ENCODE results near the gene IRGM.
"Not testable (repeated sequence)": the region's sequence is repeated elsewhere in the genome, so short reads cannot be mapped to it uniquely, and the experiment has no call there.

The IRGM gene

GRCh38 chr5:150846654-150847333 is 473 bp downstream of the IRGM start:
- H3K4me3 Mint-ChIP-seq: peak overlapping the region; percentile 73
- DNase-seq (ENCODE audit: low spot score in 2 of 2): peak; percentile 26 to 60
- H3K27me3 Mint-ChIP-seq: peaks cover 5% of the 10 kb centered on the region
- peak overlapping the region; percentile 64 for H3K27ac Mint-ChIP-seq (ENCODE audit: low read depth)
- H3K36me3 Mint-ChIP-seq (ENCODE audit: insufficient read depth): peaks cover 8% of the 10 kb centered on the region
- peak; percentile 92 for ATAC-seq (replicated peaks; ENCODE audit: extremely low read depth, poor library complexity, severe bottlenecking)
- peaks cover 21% of the 10 kb centered on the region for H3K4me1 Mint-ChIP-seq
- no peaks in the 10 kb centered on the region for H3K9me3 Mint-ChIP-seq

- H3K27ac Mint-ChIP-seq (ENCODE audit: low read depth): peak overlapping the region; percentile 64
- H3K9me3 Mint-ChIP-seq: no peaks in the 10 kb centered on the region
- H3K36me3 Mint-ChIP-seq (ENCODE audit: insufficient read depth): peaks cover 8% of the 10 kb centered on the region
- H3K4me1 Mint-ChIP-seq: peaks cover 21% of the 10 kb centered on the region
- no peaks in the 10 kb centered on the region for H3K27me3 Mint-ChIP-seq
- ATAC-seq (replicated peaks; ENCODE audit: extremely low read depth, poor library complexity, severe bottlenecking): no peak
- DNase-seq (ENCODE audit: low spot score in 2 of 2): no peak
- peak overlapping the region; percentile 73 for H3K4me3 Mint-ChIP-seq
These were observed 994 bp downstream of the IRGM start for GRCh38 chr5:150847334-150847695.

GRCh38 chr5:150848271-150848670 is 1.9 kb downstream of the IRGM start:
- Mint-ChIP-seq H3K4me1 (peaks cover 21% of the 10 kb centered on the region), H3K9me3 (no peaks in the 10 kb centered on the region), H3K27ac (ENCODE audit: low read depth) (no peak overlapping the region), H3K4me3 (no peak overlapping the region), H3K36me3 (ENCODE audit: insufficient read depth) (peaks cover 8% of the 10 kb centered on the region), H3K27me3 (no peaks in the 10 kb centered on the region)
- DNase-seq (ENCODE audit: low spot score in 2 of 2) (no peak), ATAC-seq (replicated peaks; ENCODE audit: extremely low read depth, poor library complexity, severe bottlenecking) (no peak)

- Mint-ChIP-seq H3K36me3 (ENCODE audit: insufficient read depth) (peaks cover 8% of the 10 kb centered on the region), H3K27me3 (no peaks in the 10 kb centered on the region), H3K27ac (ENCODE audit: low read depth) (no peak overlapping the region), H3K4me3 (no peak overlapping the region), H3K9me3 (no peaks in the 10 kb centered on the region), H3K4me1 (peaks cover 21% of the 10 kb centered on the region)
- DNase-seq (ENCODE audit: low spot score in 2 of 2) (no peak), ATAC-seq (replicated peaks; ENCODE audit: extremely low read depth, poor library complexity, severe bottlenecking) (no peak)
These were observed 4.7 kb downstream of the IRGM start for GRCh38 chr5:150851039-150851438.

GRCh38 chr5:150853561-150853960 is 7.2 kb downstream of the IRGM start:
- H3K36me3 Mint-ChIP-seq (ENCODE audit: insufficient read depth): no peaks in the 10 kb centered on the region
- DNase-seq (ENCODE audit: low spot score in 2 of 2) (no peak), ATAC-seq (replicated peaks; ENCODE audit: extremely low read depth, poor library complexity, severe bottlenecking) (no peak)
- no peak overlapping the region for H3K27ac Mint-ChIP-seq (ENCODE audit: low read depth)
- H3K27me3 Mint-ChIP-seq: no peaks in the 10 kb centered on the region
- H3K9me3 Mint-ChIP-seq: no peaks in the 10 kb centered on the region
- H3K4me3 Mint-ChIP-seq: peak overlapping the region; percentile 21
- H3K4me1 Mint-ChIP-seq: peaks cover 7% of the 10 kb centered on the region

GRCh38 chr5:150856700-150857099 is 10.4 kb downstream of the IRGM start:
- H3K27me3 Mint-ChIP-seq: not testable (repeated sequence)

GRCh38 chr5:150860246-150860821 is 14.0 kb downstream of the IRGM start:
- Mint-ChIP-seq H3K4me3 (no peak overlapping the region), H3K27me3 (no peaks in the 10 kb centered on the region), H3K27ac (ENCODE audit: low read depth) (no peak overlapping the region), H3K9me3 (no peaks in the 10 kb centered on the region), H3K36me3 (ENCODE audit: insufficient read depth) (no peaks in the 10 kb centered on the region), H3K4me1 (no peaks in the 10 kb centered on the region)
- ATAC-seq (replicated peaks; ENCODE audit: extremely low read depth, poor library complexity, severe bottlenecking): no peak
- DNase-seq (ENCODE audit: low spot score in 2 of 2): no peak

More at GRCh38 chr5:150856700-150857099, 10.4 kb downstream of the IRGM start:
- not testable (repeated sequence) for H3K4me3 Mint-ChIP-seq; DNase-seq (ENCODE audit: low spot score in 2 of 2); H3K4me1 Mint-ChIP-seq; H3K9me3 Mint-ChIP-seq; H3K36me3 Mint-ChIP-seq (ENCODE audit: insufficient read depth); H3K27ac Mint-ChIP-seq (ENCODE audit: low read depth); ATAC-seq (replicated peaks; ENCODE audit: extremely low read depth, poor library complexity, severe bottlenecking)

GRCh38 chr5:150862070-150862469 is 15.7 kb downstream of the IRGM start:
- Mint-ChIP-seq H3K27ac (ENCODE audit: low read depth) (no peak overlapping the region), H3K36me3 (ENCODE audit: insufficient read depth) (no peaks in the 10 kb centered on the region), H3K27me3 (no peaks in the 10 kb centered on the region), H3K9me3 (no peaks in the 10 kb centered on the region), H3K4me3 (no peak overlapping the region), H3K4me1 (no peaks in the 10 kb centered on the region)
- no peak for ATAC-seq (replicated peaks; ENCODE audit: extremely low read depth, poor library complexity, severe bottlenecking)
- no peak for DNase-seq (ENCODE audit: low spot score in 2 of 2)

- ATAC-seq (replicated peaks; ENCODE audit: extremely low read depth, poor library complexity, severe bottlenecking) (no peak), DNase-seq (ENCODE audit: low spot score in 2 of 2) (no peak)
- H3K27me3 Mint-ChIP-seq: no peaks in the 10 kb centered on the region
- no peaks in the 10 kb centered on the region for H3K36me3 Mint-ChIP-seq (ENCODE audit: insufficient read depth)
- H3K4me1 Mint-ChIP-seq: no peaks in the 10 kb centered on the region
- H3K4me3 Mint-ChIP-seq: no peak overlapping the region
- H3K27ac Mint-ChIP-seq (ENCODE audit: low read depth): no peak overlapping the region
- peaks cover 21% of the 10 kb centered on the region for H3K9me3 Mint-ChIP-seq
These were observed 33.0 kb downstream of the IRGM start for GRCh38 chr5:150879358-150879757.

- no peak for DNase-seq (ENCODE audit: low spot score in 2 of 2)
- no peak overlapping the region for H3K4me3 Mint-ChIP-seq
- H3K4me1 Mint-ChIP-seq: no peaks in the 10 kb centered on the region
- no peaks in the 10 kb centered on the region for H3K27me3 Mint-ChIP-seq
- H3K9me3 Mint-ChIP-seq: peaks cover 54% of the 10 kb centered on the region
- no peak for ATAC-seq (replicated peaks; ENCODE audit: extremely low read depth, poor library complexity, severe bottlenecking)
- no peak overlapping the region for H3K27ac Mint-ChIP-seq (ENCODE audit: low read depth)
- peaks cover 9% of the 10 kb centered on the region for H3K36me3 Mint-ChIP-seq (ENCODE audit: insufficient read depth)
These were observed 49.4 kb downstream of the IRGM start for GRCh38 chr5:150895431-150896428.

Measured in central memory CD8-positive, alpha-beta T cell (primary cell).